Bone marrow (tissue), 2 donors: ENCODE measurements around the gene CEL.

Source experiments
- DNase-seq, 2 donors: peaks; one replicate each; lab custom pipeline; 2025; lab: John Stamatoyannopoulos, UW

The CEL gene

GRCh38 chr9:133104718-133105460 lies 43.1 kb downstream of the CEL start:
- DNase-seq = no peak

DNA sequence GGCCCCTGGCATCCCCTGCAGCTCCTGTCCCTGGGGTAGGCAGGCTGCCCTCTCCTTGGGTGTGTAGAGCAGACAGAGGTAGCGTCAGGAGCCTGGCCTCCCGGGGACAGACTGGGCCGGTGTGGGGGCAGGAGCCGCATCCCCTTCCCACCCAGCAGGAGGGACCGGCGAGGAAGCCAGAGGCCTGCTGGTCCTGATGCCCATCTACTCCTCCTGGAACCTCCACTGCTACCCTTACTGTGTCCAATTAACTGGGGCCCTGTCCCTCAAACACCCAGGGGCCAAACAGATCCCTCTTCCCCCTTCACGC lies 43.6 kb downstream of the CEL start:
- no peak for DNase-seq

DNA sequence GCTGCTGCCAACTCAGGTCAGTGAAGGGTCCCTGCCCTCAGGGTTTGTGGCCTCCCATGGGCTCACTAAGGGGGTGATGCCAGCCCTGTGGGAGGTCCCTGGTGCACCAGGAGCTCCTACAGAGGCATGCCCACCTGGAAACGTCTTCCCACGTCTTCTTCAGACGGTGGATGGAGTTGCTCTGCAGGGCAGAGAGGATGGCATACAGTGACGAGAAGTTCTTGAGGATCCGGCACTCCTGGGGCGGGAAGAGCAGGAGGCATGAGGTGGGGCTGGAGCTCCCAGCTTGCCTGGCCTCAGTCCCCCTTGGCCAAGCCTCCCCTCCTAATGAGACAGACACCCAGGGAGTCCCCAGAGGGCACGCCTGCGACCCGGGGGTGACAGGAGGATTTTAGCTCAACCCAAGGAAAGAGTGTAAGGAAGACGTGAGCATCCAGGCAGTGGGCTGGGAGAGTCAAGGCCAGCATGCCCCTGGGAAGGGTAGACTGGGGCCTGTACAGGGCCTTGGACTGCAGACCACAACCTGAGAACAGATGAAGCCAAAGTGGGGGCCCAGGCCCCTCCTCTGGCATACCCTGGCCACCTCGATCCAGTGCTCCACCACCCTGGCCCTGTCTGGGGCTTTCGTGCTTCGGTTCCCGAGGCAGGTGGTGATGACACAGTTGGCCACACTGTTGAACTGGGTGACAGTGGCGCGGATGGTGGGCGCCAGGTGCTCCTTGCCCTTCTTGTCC lies 44.9 kb downstream of the CEL start:
- no peak for DNase-seq

DNA sequence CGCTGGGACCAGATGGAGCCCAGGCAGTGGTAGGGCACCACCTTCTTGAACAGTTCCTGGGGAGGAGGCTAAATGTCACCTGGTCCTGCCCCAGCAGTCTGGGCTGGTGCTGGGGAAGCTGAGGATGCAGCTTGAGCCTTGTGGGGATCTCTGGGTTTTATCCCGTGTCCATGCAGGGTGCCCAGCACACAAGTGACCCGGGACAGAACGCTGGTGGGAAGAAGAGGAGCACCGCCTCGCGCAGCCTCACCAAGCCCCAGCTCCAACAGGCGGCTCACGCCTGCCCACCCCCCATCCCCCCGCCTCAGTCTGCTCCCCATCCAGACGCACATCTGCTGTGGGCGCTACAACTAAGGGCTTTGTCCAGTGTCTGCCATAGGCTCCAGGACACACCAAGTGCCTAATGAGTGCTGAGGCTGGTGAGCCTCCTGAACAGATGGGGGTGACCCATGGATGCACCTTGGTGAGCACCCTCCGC lies 45.5 kb downstream of the CEL start:
- DNase-seq = no peak

DNA sequence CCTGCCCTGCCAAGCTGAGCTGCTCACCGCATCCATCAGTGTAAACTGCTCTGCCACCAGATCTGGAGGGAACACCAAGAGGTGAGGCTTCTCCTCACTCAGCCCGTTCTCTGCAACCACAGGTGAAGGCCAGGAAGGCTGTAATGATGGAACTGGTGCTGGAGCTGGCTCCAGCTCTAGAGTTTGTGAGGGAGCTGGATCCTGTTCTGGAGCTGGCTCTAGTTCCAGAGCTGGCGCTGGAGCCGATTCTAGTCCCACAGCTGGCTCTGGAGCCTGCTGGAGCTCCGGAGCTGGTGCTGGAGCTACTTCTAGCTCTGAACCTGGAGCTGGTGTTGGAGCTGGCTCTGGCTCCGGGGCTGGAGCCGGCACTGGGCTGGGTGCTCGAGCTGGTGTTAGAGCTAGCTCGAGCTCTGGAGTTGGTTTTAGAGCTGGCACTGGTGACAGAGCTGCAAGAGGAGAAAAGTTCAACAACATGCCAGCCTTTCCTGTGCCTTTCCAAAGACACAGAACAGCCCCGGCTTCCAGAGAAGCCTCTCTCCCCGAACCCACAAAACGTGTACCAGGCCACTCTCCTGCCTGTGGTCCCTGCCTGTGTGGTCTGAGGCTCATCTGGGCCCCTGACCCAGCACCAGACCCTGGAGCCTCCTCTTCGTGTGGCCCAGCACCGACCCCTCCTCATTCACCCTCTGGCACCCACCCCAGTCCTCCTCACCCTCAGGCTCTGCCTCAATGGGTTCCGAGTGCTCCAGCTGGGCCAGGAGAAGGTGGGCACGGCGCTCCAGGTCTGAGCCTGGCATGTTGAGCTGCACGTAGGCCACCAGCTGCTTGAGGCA lies 46.4 kb downstream of the CEL start:
- DNase-seq = no peak

- no peak for DNase-seq
Observed at GRCh38 chr9:133108794-133109641, 47.2 kb downstream of the CEL start.

DNA sequence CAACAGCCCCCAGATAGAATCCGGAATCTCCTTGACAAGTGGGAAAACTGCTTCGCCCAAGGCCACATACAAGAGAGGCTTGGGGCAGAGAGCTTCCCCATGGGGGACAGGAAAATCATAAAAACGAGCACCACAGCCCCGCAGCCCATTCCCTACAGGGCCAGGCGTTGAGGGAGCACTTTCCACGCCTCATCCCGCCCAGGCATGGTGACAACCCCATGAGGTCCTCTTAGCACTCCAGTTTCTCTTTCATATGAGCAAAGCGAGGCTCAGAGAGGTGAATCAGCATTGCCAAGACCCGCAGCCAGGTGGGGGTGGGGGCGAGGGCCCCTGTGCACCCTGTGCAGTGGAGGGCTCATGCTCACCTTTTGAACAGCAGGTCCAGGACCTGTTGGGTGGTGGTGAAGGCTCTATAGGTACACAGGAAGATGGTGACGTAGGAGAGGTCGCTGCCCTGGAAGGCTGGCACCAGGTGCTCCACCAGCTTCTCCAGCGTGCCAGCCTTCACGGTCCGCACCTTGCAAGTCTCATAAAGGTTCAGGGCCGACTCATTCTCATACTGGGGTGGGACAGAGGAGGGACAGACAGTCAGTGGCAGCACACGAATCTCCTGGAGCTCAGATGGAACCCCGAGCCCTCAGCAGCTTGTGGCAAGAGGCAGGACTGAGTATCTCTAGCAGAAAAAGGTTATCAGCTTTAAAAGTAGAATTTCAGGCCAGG lies 48.3 kb downstream of the CEL start:
- no peak for DNase-seq

DNA sequence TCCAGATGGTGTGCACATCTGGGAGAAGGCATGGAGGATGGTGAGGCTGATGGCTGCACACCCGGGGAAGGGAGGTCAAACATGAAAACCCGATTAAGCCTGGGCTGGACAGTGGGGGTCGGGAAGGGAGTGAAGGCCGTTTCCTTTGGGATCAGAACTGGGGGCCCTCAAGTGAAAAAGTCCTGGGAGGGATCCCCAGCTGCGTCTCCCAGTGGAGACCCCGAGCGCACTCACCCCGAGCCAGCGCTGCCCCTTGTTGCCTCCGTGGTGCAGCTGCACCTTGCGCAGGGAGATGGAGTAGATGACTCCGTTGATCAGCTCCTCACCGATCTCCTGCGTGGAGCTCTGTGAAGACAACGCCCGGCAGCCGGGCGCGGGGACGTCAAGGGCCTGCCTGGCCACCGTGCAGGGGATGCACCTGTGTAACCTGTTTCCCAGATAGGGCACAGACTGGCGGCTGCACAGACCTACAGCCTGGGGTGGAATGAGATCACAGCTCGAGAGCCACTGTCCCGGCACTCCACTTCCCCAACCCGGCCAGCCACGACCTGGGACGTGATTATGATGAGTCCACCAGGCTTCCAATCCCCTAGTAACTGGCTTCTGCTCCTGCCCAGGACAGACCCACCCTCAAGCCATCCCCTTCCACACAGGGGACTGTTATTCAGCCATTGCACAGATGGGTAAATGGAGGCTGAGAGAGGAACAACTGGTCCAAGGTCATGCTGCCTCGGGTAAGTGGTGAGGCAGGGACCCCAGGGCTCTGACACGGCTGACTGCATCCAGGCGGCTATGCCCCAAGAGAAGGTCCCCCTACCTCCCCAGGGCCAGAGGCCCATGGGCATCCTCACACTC lies 50.3 kb downstream of the CEL start:
- no peak for DNase-seq

DNA sequence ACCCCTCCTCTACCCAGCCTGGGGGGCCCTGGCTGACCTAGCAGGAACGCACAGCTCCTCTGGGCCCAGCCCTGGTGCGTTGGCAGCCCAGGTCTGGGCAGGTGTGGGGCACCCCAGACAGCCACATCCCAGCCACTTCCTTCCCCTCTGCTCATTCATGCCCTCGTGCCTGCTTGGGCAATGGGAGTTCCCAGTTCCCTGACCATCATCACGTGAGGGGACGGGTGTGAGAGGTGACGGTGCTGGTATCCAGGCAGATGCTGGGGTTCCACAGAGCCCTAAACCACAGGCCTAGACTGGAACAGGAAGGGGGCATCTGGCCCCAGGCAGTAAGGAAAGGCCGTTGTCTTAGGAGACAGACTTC lies 50.9 kb downstream of the CEL start:
- DNase-seq = peak; percentile 55 to 89

- peak; percentile 52 to 72 for DNase-seq
Observed at GRCh38 chr9:133113163-133113948, 51.6 kb downstream of the CEL start.

GRCh38 chr9:133113949-133114885 lies 52.4 kb downstream of the CEL start:
- DNase-seq = no peak

GRCh38 chr9:133114886-133115603 lies 53.3 kb downstream of the CEL start:
- peak in 1 of 2 donors; percentile 21 for DNase-seq

DNA sequence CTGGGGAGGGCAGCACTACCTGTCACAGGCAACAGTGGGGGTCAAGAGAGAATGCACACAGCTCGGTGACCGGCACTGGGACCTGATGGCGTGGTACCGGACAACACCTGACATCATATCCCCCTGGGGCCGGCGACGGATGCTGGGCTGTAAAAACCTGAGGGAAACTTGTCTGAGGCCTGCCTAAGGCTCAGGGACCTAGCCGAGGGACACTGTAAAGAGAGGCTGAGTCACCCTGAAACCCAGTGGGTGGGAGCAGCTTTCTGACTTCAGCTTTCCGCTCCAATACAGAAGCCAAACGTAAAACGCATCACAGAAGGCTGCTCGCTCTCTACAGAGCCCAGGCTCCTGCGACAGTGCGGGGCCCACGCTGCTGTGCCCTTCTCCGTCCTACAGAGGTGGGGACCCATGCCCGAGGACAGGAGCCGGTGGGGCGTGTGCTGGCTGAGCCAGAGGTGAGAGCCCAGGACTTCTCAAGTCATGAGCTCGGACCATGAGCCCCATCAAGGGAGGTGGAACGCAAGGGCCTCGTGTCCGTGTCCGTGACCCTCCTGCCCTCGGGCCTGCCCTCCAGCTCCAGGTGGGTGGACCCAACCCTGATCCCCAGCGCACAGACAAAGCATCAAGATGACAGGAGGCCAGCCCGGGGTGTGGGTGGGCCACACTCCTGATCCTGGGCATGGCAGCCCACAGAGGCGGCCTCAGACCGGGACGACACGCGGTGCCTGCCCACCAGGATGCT lies 54.0 kb downstream of the CEL start:
- DNase-seq = no peak

DNA sequence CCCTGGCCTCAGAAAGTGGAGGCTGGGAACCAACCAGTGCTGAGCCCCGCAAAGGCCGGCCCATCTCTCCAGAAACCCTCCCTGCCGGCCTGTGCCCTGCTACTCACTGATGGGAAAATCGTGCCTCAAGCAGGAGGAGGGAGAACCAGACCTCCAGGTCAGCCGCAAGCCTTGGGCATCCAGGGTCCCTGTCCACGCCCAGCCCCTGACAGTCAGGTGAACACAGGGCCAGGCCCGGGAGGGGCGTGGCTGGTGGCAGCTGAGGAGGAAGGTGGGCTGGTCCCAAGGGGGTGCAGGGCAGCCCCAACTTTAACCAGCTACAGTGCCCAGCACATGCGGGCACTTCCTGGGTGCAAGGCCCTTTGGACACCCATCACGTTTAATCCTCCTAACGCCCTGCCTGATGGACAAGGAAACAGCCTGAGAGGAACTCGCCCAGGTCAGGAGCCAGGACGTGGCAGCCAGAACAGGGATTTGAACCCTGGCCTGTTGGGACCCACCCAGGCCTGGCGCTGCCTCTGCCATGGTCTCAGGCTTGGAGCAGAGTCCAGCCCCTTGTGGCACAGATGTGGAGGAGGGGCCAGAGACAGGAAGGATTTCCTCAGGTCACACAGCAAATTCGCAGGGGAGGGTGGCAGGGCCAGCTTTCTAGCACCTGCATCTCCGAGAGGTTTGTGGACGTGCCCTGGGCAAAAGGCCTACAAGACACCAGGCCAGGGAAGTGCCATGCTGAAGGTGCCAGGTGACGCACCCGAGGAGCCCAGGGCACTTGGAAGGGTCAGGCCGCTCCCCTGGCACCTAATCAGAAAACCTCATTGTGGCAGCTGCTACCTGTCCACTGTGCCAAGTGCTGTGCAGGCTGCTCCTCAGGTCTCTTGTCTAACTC lies 54.8 kb downstream of the CEL start:
- DNase-seq = no peak

DNA sequence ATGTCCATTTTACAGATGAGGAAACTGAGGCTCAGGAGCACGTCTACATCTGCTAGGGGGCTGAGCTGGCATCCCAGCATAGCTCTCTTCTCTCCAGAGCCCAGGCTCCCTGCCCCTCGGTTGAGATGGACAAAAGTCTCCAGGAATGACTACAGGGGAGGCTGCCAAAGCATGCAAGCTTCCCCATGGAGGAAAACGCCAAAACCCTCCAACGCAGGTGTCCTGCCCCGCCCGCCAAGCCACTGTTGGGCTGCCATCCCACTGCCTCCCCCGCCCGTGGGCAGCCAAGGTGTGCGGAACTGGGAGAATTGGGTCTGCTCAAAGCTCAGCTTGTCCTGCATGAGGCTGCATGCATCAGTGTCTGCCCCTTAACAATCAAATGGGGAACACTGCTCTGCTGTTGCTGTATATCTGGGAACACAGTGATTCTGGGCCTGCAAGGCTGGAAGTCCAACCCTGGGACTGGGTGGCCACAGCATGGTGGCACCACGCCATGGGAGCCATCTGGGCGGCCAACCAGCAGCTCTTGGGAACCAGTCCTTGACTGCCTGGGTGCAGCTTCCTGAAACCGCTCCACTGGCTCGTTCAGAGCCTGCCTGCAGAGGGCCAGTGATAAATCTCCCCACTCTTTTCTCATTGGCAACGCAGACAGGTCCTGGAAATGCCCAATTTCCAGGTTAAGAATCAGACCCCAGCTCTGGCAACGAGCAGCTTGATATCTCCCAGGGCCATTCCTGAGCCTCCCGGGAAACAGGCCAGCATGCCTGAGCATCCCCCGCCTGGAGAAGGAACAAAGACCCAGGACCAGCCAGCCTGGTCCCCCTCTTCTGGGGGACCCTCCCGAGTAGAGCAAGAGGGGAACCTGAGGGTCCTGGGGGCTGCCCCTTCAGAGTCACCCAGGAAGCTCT lies 55.7 kb downstream of the CEL start:
- no peak for DNase-seq
